ENCODE data around the gene CDT1. TPM values are rescaled to one million over a fixed set of nuclear protein-coding genes. Genes with fewer than 3 reads are reported as not detected.

Gene CDT1
- total RNA-seq, 4 donors from 2014 or later, result 0.44 to 1.5 (median 1.4) TPM; not detected in 1

GRCh38 chr16:88850531-88851199 lies 47.1 kb downstream of the CDT1 start:
- Histone ChIP-seq H3K27ac (no peak overlapping the region), H3K4me3 (no peak overlapping the region), H3K9me3 (no peaks in the 10 kb centered on the region), H3K4me1 (peaks cover 0 to 25% (median 5%) of the 10 kb centered on the region in 4 donors), H3K36me3 (peaks cover 0 to 60% (median 0%) of the 10 kb centered on the region in 3 donors), H3K27me3 (no peaks in the 10 kb centered on the region)
- WGBS, 2 donors, result 91 to 93% methylated on average over 33 of the region's 33 CpGs
- DNase-seq (ENCODE audit: low spot score in 2 of 2), result no peak
- no peak for TF ChIP-seq CTCF (IDR thresholded peaks at IDR 0.05)
- no peak for TF ChIP-seq POLR2A (IDR thresholded peaks at IDR 0.05)
- no peak for TF ChIP-seq EP300 (IDR thresholded peaks at IDR 0.05)

GRCh38 chr16:88851616-88852015 lies 48.0 kb downstream of the CDT1 start:
- Histone ChIP-seq H3K9me3 (no peaks in the 10 kb centered on the region), H3K27ac (no peak overlapping the region), H3K36me3 (peaks cover 0 to 59% (median 0%) of the 10 kb centered on the region in 3 donors), H3K4me1 (peaks cover 0 to 33% (median 11%) of the 10 kb centered on the region in 4 donors), H3K4me3 (no peak overlapping the region), H3K27me3 (no peaks in the 10 kb centered on the region)
- 93 to 95% methylated on average over 15 to 19 of the region's 19 CpGs for WGBS, 2 donors
- DNase-seq (ENCODE audit: low spot score in 2 of 2), result no peak
- TF ChIP-seq POLR2A (IDR thresholded peaks at IDR 0.05) (no peak), CTCF (IDR thresholded peaks at IDR 0.05) (no peak), EP300 (IDR thresholded peaks at IDR 0.05) (no peak)

- 51 to 68% methylated on average over 10 to 16 of the region's 17 CpGs for WGBS, 2 donors
- Histone ChIP-seq H3K9me3 (no peaks in the 10 kb centered on the region), H3K4me1 (peaks cover 0 to 43% (median 19%) of the 10 kb centered on the region in 4 donors), H3K27me3 (no peaks in the 10 kb centered on the region), H3K27ac (peak overlapping the region in 1 of 4 donors; percentile 17), H3K36me3 (peaks cover 0 to 41% (median 0%) of the 10 kb centered on the region in 3 donors), H3K4me3 (no peak overlapping the region)
- TF ChIP-seq EP300 (IDR thresholded peaks at IDR 0.05) (no peak), CTCF (IDR thresholded peaks at IDR 0.05) (no peak)
- no peak for DNase-seq (ENCODE audit: low spot score in 2 of 2)
These were observed 49.8 kb downstream of the CDT1 start for GRCh38 chr16:88853325-88853941.

GRCh38 chr16:88854306-88855111 lies 50.9 kb downstream of the CDT1 start:
- Histone ChIP-seq H3K36me3 (peaks cover 0 to 40% (median 9%) of the 10 kb centered on the region in 3 donors), H3K27ac (no peak overlapping the region), H3K4me3 (no peak overlapping the region), H3K27me3 (no peaks in the 10 kb centered on the region), H3K4me1 (peaks cover 0 to 52% (median 23%) of the 10 kb centered on the region in 4 donors), H3K9me3 (no peaks in the 10 kb centered on the region)
- 59 to 74% methylated on average over 19 to 20 of the region's 20 CpGs for WGBS, 2 donors
- no peak for DNase-seq (ENCODE audit: low spot score in 2 of 2)
- TF ChIP-seq POLR2A (IDR thresholded peaks at IDR 0.05), result no peak
- no peak for TF ChIP-seq CTCF (IDR thresholded peaks at IDR 0.05)
- no peak for TF ChIP-seq EP300 (IDR thresholded peaks at IDR 0.05)

All from tibial nerve (tissue), 4 donors.